Lower leg skin (tissue), 4 donors: ENCODE data around the gene SMIM13. TPM values are rescaled to one million over a fixed set of nuclear protein-coding genes. Genes with fewer than 3 reads are reported as not detected.

ENCODE experiments used
- DNase-seq, 2 donors: peaks; one replicate each; pipeline ENCODE4 v3.0.0-alpha.2; 2019; ENCODE audit warnings: low spot score in 2 of 2
- H3K4me3 ChIP-seq: fragments of 200-600 bp; sonication (generic); 2 replicates; pipeline ENCODE4 v1.5.1; 2017; ENCODE audit warnings: mild to moderate bottlenecking, low read depth; ENCODE audit not compliant: poor library complexity, severe bottlenecking
- POLR2A ChIP-seq, 2 donors: fragments of 450-650 bp; IDR thresholded peaks; one replicate each; pipeline ENCODE4 v1.6.1; 2016 to 2017; ENCODE audit warnings: antibody characterized with exemption in 2 of 2, mild to moderate bottlenecking in 1 of 2, moderate library complexity in 1 of 2
- WGBS, 2 donors: methylation state at CpG; one replicate each; pipeline ENCODE4 v1.1.5; 2018; 5-methylcytosine and 5-hydroxymethylcytosine counted together
- intact Hi-C: fragments of 100-400 bp; cut with DNase I; formaldehyde crosslinking; loops from one replicate; pipeline ENCODE4 v1.15.0; 2023; ENCODE audit warnings: low total_unique reads
- total RNA-seq, 4 donors: library from RNA; depleted of rRNA; stranded (reverse); fragments of >200 nt; gene quantifications; one replicate each; pipeline ENCODE4 v1.1.0, GENCODE V29; 2016
- TF ChIP-seq, protein P1 (sequence below), 3 donors: fragments of 450-650 bp; IDR thresholded peaks; one replicate each; pipeline ENCODE4 v1.5.1; 2016; ENCODE audit warnings: antibody characterized with exemption in 3 of 3, mild to moderate bottlenecking in 3 of 3, moderate library complexity in 2 of 3

The SMIM13 gene
- total RNA-seq, 4 donors from 2014 or later: 7.6 to 13.9 (median 10.2) TPM

DNA sequence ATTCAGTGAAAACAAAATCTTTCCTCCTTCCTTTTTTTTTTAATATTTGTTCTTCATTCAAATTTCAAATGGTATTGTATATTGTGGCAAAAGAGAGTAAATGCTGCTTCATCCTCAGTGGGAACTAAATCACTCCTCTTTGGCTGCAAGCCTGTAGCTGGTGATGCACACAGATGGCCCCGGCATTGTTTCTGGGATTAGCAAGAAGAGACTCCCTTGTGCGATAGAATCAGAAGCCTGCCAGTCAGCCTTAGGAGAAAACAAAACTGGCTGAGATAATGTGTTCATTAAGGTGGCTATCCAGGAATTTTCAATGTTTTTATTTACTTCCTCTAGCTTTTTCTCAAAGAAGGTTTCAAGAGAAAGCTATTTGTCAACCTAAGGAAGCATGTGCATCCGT lies 28.8 kb upstream of the SMIM13 start:
- 65 to 69% methylated on average over 3 of the region's 3 CpGs for WGBS, 2 donors
- DNase-seq: no peak
- H3K4me3 ChIP-seq: no peak overlapping the region
- TF ChIP-seq, protein P1, sequence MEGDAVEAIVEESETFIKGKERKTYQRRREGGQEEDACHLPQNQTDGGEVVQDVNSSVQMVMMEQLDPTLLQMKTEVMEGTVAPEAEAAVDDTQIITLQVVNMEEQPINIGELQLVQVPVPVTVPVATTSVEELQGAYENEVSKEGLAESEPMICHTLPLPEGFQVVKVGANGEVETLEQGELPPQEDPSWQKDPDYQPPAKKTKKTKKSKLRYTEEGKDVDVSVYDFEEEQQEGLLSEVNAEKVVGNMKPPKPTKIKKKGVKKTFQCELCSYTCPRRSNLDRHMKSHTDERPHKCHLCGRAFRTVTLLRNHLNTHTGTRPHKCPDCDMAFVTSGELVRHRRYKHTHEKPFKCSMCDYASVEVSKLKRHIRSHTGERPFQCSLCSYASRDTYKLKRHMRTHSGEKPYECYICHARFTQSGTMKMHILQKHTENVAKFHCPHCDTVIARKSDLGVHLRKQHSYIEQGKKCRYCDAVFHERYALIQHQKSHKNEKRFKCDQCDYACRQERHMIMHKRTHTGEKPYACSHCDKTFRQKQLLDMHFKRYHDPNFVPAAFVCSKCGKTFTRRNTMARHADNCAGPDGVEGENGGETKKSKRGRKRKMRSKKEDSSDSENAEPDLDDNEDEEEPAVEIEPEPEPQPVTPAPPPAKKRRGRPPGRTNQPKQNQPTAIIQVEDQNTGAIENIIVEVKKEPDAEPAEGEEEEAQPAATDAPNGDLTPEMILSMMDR (IDR thresholded peaks at IDR 0.05): no peak
- no peak for TF ChIP-seq POLR2A (IDR thresholded peaks at IDR 0.05)
- intact Hi-C loops: no loop called here

DNA sequence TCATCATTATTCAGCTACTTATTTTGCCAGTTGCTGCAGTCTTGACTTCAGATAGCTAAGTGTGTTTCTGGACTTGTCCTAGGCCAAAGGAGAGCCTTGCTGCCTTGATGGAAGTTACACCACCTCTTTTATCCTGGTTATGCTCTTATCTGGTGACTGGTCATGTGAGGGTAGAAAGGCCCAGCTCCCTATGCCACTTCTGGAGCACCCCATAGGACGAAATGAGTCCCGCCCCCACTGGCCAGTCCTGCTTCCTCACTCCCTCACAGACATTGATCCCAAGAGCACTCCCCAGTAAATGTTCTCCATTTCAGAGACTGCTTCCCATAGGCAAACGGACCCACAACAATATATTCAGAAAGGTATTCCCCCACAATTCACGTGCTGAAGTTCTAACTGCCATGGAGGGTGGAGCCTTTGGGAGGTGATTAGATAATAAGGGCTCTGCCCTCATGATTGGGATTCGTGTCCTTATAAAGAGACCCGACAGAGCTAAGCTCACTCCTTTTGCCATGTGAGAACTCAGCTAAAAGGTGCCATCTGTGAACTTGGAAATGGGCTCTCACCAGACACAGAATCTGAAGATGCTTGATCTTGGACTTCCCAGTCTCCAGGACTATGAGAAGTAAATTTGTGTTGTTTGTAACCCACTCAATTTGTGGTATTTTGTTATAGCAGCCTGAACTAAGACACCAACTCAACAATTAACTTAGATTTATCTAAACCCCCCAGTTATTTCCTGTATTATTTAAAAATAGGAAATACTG lies 28.0 kb upstream of the SMIM13 start:
- no peak for TF ChIP-seq POLR2A (IDR thresholded peaks at IDR 0.05)
- TF ChIP-seq, protein P1 (IDR thresholded peaks at IDR 0.05): no peak
- 88 to 93% methylated on average over 6 of the region's 6 CpGs for WGBS, 2 donors
- intact Hi-C loops: no loop called here
- no peak for DNase-seq
- H3K4me3 ChIP-seq: no peak overlapping the region

DNA sequence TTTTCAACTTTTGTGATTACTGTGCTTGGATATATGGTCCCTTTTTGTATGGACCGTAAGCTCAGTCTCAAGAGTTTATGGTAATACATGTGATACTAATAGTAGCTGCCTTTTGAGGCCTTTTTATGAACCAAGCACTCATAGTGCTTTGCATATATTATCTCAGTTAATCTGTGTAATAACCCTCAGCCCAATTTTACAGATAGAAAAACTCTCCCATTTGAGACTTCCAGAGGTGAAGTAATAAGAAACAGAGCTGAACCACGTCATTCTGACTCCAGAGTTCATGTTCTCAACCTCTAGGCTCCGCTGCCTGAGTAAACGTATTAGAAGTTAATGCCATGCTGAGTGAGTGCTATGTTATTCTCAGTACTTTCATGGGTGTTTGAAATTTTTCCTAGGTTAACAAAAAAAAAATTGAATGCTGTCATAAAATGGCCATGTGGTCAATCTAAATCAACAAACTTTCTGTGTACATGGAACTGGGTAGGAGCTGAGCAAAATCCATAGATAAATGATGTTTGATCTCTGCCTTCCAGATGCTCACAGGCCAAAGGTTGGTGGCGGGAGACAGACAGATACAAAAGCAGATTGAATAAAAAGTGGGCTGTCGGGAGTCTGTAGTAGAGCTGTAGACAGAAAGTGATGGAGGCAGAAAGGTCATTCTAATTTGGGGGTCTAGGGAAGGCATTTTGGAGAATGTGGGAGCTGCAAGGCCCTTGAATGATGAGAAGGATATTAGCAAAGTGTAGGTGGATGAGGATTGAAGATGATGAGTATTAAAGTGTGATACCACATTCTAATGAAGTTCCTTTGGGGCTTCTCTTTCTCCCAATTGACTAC lies 26.9 kb upstream of the SMIM13 start:
- H3K4me3 ChIP-seq: no peak overlapping the region
- intact Hi-C loops: no loop called here
- TF ChIP-seq, protein P1 (IDR thresholded peaks at IDR 0.05): no peak
- no peak for TF ChIP-seq POLR2A (IDR thresholded peaks at IDR 0.05)
- WGBS, 2 donors: 94 to 95% methylated on average over 6 of the region's 6 CpGs
- no peak for DNase-seq

DNA sequence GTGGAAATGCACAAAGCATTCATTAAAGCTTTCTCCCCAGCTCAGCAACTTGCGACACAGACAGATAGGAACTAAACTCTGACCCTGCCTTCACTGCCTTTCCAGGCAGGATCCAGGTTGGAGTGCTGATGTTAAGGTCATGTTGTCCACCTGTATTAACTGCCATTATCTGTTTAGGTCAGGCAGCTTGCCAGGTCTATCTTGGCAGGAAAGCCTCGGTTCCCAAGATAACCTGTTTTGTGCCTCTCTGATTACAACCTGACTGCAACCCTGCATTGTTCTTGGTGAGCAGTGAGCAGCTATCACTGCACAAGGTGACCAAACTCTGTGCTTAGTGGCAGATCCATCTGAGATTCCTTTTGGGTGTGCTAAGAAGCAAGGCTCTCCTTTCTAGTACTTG lies 26.3 kb upstream of the SMIM13 start:
- DNase-seq: no peak
- no peak overlapping the region for H3K4me3 ChIP-seq
- intact Hi-C loops: no loop called here
- TF ChIP-seq POLR2A (IDR thresholded peaks at IDR 0.05): no peak
- TF ChIP-seq, protein P1 (IDR thresholded peaks at IDR 0.05): no peak
- 50 to 58% methylated on average over 2 of the region's 2 CpGs for whole genome bisulfite sequencing, 2 donors

DNA sequence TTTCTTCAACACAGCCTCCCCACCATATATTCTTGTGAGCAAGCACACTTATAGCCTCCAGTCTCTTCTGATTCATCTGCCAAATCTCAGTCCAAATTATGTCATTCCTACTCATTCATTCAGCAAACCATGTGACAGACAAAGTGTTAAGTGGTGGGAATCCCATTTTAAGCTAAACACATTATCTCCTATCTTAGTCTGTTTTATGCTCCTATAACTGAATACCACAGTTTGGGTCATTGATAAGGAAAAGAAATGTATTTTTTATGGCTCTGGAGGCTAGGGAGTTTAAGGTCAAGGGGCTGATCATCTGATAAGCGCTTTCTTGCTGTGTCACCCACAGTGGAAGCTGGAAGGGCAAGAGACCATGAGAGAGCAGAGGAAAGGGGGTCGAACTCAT lies 23.9 kb upstream of the SMIM13 start:
- 65 to 71% methylated on average over 2 of the region's 2 CpGs for WGBS, 2 donors
- intact Hi-C loops: loop anchor here (1.0 kb wide), 1 partner anchor 116 kb away; no protein-coding TSS in a partner anchor
- no peak for TF ChIP-seq POLR2A (IDR thresholded peaks at IDR 0.05)
- TF ChIP-seq, protein P1 (IDR thresholded peaks at IDR 0.05): no peak
- H3K4me3 ChIP-seq: no peak overlapping the region
- DNase-seq: no peak
